GM18951 (cell line): Measurements from ENCODE around the gene NUP93.
"Not testable (repeated sequence)": the region's sequence is repeated elsewhere in the genome, so short reads cannot be mapped to it uniquely, and the experiment has no call there.

Experiments
- POLR2A ChIP-seq: IDR thresholded peaks from 4 replicates; pipeline ENCODE4 v1.6.1; 2011; ENCODE audit warnings: mild to moderate bottlenecking; ENCODE audit not compliant: insufficient read length, insufficient read depth; ENCODE audit errors: extremely low read depth
- in situ Hi-C: fragments of 300-500 bp; cut with MboI; formaldehyde crosslinking; loops from one replicate; pipeline ENCODE4 v1.12.0; 2022; ENCODE audit warnings: low sequenced_read_pairs, mixed read lengths, inconsistent platforms; ENCODE audit not compliant: unreplicated experiment

NUP93 gene

GRCh38 chr16:56695246-56695645 is 34.7 kb upstream of the NUP93 start:
- no peak for TF ChIP-seq POLR2A
- in situ Hi-C loops = loop anchor here (5.0 kb wide), 1 partner anchor 118 kb away; no protein-coding TSS in a partner anchor

GRCh38 chr16:56697456-56698155 is 32.3 kb upstream of the NUP93 start:
- no peak for TF ChIP-seq POLR2A
- in situ Hi-C loops = loop anchor here (5.0 kb wide), 1 partner anchor 120 kb away; no protein-coding TSS in a partner anchor

- in situ Hi-C loops = no loop called here
- TF ChIP-seq POLR2A = no peak
Measured at GRCh38 chr16:56700195-56700594, 29.7 kb upstream of the NUP93 start.

- in situ Hi-C loops = no loop called here
Measured at GRCh38 chr16:56700631-56701030, 29.3 kb upstream of the NUP93 start.

GRCh38 chr16:56701534-56701933 is 28.4 kb upstream of the NUP93 start:
- TF ChIP-seq POLR2A = no peak
- in situ Hi-C loops = no loop called here

More at GRCh38 chr16:56700631-56701030, 29.3 kb upstream of the NUP93 start:
- TF ChIP-seq POLR2A = no peak

GRCh38 chr16:56702836-56703235 is 27.1 kb upstream of the NUP93 start:
- in situ Hi-C loops = no loop called here
- TF ChIP-seq POLR2A = no peak

GRCh38 chr16:56708525-56709442 is 21.1 kb upstream of the NUP93 start:
- TF ChIP-seq POLR2A = no peak
- in situ Hi-C loops = no loop called here

GRCh38 chr16:56709443-56710040 is 20.4 kb upstream of the NUP93 start:
- in situ Hi-C loops = no loop called here
- TF ChIP-seq POLR2A = no peak

- in situ Hi-C loops = no loop called here
- TF ChIP-seq POLR2A = no peak
Measured at GRCh38 chr16:56710181-56710737, 19.7 kb upstream of the NUP93 start.

GRCh38 chr16:56711862-56712261 is 18.1 kb upstream of the NUP93 start:
- in situ Hi-C loops = no loop called here
- TF ChIP-seq POLR2A = no peak

- in situ Hi-C loops = no loop called here
- no peak for TF ChIP-seq POLR2A
Measured at GRCh38 chr16:56713794-56714193, 16.1 kb upstream of the NUP93 start.

- in situ Hi-C loops = no loop called here
- TF ChIP-seq POLR2A = no peak
Measured at GRCh38 chr16:56715126-56715525, 14.8 kb upstream of the NUP93 start.

GRCh38 chr16:56716761-56717160 is 13.2 kb upstream of the NUP93 start:
- TF ChIP-seq POLR2A = no peak
- in situ Hi-C loops = no loop called here

GRCh38 chr16:56717532-56717931 is 12.4 kb upstream of the NUP93 start:
- in situ Hi-C loops = not testable (repeated sequence)
